GM18508 (cell line): ENCODE results near the gene EPAS1.

Experiments used
- ATAC-seq: cut with Tn5 transposase; IDR thresholded peaks from one replicate; pipeline ENCODE4 v1.9.1; 2021; ENCODE audit warnings: moderate number of reproducible peaks; ENCODE audit not compliant: insufficient read depth, unreplicated experiment

The EPAS1 gene

DNA sequence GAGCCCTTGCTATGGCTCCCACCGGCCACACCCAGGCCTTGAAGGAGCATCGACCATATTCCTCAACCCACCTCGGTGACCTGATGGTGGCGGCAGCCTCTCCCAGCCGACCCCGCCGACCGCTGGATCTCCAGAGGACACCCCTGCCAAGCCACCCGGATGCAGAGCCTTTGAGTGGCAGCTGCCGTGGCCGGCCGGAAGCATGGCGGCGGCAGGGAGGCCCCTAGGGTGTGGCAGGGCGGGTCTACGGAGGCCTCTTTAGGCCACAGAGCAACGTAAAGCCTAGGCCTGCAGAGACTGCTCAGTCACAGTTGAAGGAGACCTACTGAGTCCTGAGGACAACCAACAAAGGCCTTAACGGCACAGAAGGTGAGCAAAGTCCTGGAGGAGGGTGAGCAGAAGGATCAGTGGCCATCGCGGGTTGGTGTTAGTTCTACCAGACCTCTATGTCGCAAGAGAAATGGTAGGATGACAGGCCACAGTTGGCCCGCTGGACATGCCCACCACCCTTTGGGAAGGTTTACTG lies 131.8 kb downstream of the EPAS1 start:
- ATAC-seq = no peak

DNA sequence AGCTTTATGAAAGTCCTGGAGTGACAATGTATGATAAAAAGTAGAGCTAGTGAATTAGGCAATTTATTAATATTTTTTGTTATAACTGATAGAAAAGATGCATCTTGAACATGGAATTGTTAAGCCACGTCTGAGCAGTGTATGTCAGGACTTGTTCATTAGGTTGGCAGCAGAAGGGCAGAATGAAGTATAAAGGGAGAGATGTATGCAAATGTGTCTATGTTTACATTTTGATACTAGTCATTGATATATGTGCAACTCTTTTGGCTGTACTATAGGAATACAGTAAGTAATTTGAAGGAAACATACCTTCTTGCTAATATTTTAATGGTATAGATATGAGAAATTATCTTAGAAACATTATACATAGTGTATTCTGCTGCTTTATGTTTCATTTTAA lies 133.2 kb downstream of the EPAS1 start:
- no peak for ATAC-seq

DNA sequence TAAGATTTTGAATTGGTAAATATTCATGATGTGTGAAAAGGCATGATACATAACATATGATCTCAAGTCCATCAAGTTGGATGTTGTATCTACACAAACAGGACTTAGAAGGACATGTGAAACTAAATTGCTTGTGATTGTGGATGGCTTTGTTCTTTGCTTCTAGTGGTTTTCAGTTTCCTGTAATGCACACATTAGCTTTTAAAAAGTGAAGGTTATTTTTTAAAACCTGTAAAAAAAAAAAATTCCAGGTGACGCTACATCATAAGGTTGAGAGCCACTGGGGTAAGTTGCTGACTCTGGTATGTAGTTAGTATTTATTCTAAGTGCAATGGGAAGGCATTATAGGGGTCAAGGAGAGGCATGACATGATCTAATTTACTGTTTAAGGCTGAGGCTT lies 133.8 kb downstream of the EPAS1 start:
- no peak for ATAC-seq

DNA sequence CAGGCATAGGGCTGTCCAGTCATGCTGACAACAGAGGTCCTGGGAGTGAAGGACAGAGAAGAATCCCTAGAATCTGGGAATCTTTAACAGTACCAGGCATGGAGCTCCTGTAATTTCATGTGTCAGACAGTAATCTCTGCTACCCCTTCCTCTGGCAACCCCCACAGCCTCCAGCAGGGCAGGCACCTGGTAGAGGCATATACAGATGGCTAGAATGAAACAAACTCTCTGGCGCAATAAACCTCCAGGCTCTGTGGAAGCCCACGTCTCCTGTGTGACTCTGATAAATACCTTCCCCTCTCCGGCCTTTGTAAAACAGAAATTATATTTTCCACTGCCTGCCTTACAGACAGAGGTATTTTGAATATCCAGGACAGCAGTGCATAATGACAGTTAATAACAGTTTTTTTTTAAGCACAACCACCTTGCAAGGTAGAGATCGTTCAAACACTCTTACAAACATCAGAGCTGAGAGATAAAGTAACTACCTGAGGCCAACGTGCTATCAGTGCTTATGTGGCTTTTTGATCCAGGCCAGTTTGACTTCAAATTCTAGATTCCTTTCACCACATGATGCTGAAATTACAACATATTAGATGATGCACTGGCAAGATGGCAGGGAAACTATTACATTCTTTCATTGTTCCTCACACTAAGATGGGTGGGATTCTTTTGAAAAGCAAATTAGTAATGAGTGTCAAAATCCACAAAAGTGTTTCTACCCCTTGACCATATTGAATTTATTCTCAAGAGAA lies 134.5 kb downstream of the EPAS1 start:
- ATAC-seq = no peak

DNA sequence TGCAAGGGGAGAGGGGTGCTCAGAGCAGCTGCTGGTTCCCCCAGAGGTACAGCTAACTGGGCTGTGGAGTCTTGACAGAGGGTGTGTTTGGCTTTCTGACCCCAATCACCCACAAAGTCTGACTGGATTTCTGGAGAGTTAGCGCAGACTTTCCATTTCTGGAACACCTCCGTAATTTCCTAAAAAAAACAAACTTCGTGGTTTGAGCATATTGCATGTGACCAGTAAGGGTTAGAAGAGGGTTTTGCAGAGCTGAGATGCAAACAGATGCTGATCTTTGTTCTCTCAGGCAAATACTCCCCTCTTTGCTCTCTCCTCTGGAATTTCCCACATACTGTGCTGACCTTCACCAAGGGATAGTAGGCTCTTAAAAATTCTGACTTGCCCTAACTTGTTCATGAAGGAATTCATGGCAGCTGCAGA lies 137.7 kb downstream of the EPAS1 start:
- ATAC-seq = no peak

DNA sequence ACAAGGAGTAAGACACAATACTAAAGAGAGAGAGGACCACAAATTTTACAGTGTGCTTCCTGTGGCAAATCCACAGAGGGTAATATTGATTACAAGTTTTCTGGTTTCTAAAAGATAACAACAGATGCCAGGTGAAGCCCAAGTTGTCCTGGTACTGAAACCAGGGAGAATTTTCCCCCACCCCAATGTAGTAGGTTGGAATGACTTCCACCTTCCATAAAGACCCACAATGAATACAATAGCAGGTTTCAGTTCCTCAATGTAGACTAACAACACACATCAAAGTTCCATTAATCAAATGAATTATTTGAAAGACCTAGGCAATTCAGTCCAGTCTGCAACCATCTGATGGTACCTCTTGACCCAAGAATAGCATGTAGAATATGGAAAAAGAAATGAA lies 138.1 kb downstream of the EPAS1 start:
- ATAC-seq = no peak

DNA sequence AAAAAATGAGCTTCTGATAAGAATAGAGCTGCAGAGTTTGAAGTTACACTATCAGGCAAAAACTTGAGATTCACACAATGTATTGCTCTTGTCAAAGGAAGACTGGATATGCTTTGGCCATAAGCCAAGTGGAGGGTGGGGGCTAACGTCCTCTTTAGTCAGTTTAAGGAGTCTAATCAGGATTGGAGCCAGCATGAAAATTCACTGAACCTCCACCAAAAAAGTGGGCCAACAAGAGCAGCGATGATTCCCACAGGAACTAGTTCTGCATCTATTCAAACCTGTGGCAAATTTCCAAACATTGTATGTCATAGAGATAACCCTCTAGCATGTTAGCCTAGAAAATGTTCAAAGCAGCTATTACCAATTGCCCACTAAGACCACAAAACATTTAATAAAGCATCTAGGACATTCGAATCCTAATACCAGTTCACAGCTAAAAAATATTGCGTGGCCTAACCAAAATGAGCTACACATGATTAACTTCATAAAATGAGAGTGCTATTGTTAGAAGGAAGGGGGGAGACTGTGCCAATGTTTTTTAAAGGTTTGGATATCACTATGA lies 138.7 kb downstream of the EPAS1 start:
- ATAC-seq = no peak
